COLO829 (cell line): ENCODE results near the gene PCCA.
"Not testable (repeated sequence)": the region's sequence is repeated elsewhere in the genome, so short reads cannot be mapped to it uniquely, and the experiment has no call there.

Experiments used
- DNase-seq: peaks from one replicate; pipeline ENCODE4 v3.0.0; 2012; ENCODE audit warnings: low spot score

Gene PCCA

GRCh38 chr13:100240109-100240779, 151.4 kb downstream of the PCCA start:
- DNase-seq, result no peak

- DNase-seq, result no peak
These were observed 155.5 kb downstream of the PCCA start for GRCh38 chr13:100244431-100244830.

DNA sequence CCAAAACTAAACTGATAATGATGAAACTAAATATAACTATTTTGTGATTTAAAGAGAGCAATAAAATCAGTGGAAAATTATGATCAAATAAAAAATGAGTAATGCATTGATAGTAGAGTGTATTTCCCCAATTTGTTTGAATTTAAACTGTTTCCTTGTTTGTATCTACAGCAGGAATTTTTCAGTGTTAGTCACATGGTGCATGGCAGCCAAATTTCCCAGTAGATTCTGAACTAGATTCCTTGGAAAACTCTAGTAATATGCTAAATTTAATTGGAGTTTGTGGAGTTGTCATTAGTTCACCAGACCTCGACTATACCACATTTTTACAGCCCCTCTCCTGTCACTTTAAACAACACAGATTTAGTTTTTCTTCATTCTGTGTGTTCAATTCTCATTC, 156.2 kb downstream of the PCCA start:
- no peak for DNase-seq

- DNase-seq, result no peak
These were observed 159.0 kb downstream of the PCCA start for GRCh38 chr13:100247937-100248336.

DNA sequence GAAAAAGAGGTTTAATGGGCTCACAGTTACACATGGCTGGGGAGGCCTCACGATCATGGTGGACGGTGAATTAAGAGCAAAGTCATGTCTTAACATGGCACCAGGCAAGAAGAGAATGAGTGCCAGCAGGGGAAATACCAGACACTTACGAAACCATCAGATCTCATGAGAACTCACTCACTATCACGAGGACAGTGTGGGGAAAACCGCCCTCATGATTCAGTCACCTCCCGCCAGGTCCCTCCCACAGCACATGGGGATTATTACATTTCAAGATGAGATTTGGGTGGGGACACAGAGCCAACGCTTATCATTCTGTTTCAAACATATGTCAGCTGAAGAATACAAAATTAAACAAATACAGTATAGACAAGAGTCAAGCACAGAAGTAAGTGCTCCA, 165.1 kb downstream of the PCCA start:
- no peak for DNase-seq

- no peak for DNase-seq
These were observed 173.5 kb downstream of the PCCA start for GRCh38 chr13:100262404-100262803.

DNA sequence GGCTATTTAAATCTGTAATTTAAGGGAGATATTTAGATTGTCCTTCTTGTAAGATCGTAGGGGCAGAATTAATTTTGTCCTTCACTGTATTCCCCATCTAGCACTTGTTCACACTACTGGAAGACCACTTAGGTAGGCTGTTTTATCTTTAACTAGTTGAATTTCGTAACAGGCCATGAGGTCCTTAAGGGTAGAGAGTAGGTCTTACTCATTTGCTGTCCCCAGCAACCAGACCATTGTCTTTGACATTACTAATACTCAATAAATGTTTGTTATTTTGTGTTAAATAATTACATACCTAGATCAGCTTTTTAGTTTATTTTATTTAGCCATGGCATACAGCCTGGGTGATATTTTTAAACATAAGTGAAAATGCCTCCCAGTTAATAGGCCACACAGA, 177.1 kb downstream of the PCCA start:
- no peak for DNase-seq

DNA sequence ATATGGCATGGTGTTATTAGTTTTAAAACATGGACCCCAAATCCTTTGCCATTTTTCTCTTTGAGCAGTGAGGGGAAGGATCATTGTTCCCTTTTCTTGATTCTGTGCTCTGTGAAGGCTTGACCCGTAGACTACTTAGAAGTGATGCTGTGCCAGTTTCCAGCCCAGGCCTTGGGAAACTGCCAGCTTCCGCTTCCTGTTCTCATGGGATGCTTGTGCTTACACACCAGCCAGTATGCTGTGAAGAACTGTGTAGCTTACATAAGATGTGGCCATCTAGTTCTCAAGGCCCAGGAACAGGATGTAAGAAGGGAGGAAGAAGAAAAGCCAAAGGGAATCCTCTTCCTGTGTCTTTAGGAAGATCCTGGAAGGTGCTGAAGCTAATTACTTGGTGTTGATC, 180.9 kb downstream of the PCCA start:
- no peak for DNase-seq

- DNase-seq, result no peak
These were observed 184.2 kb downstream of the PCCA start for GRCh38 chr13:100273138-100273537.

DNA sequence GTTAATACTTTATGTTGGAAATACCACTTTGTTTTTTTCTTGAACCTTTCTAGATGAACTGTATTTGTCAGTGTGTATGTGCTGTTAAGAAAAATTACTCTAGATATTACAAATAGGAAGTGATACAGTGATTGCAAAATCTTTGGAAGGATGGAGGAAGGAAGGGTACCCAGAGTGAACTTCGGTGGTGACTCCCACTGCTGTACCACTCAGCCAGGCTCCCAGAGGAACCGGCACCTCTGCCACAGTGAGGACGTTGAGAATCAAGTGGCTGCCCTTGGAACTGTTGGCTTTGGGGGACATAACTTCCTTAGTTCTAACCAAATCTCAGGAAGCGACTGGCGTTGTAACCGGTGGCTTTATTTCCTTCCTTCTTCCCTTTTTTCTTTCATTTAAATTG, 184.7 kb downstream of the PCCA start:
- DNase-seq, result no peak

- DNase-seq, result no peak
These were observed 186.1 kb downstream of the PCCA start for GRCh38 chr13:100274942-100275506.

- no peak for DNase-seq
These were observed 186.9 kb downstream of the PCCA start for GRCh38 chr13:100275746-100276145.

GRCh38 chr13:100280681-100281080, 191.8 kb downstream of the PCCA start:
- no peak for DNase-seq

DNA sequence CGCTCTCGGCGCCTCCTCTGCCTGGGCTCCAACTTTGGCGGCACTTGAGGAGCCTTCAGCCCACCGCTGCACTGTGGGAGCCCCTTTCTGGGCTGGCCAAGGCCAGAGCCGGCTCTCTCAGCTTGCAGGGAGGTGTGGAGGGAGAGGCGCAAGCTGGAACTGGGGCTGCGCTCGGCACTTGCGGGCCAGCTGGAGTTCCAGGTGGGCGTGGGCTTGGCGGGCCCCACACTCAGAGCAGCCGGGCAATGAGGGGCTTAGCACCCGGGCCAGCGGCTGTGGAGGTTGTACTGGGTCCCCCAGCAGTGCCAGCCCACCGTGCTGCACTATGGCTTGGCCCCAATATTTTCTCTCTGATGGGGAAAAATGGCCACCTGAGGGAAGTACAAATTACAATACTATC, 193.4 kb downstream of the PCCA start:
- DNase-seq, result not testable (repeated sequence)

- DNase-seq, result no peak
These were observed 201.4 kb downstream of the PCCA start for GRCh38 chr13:100290165-100290801.

DNA sequence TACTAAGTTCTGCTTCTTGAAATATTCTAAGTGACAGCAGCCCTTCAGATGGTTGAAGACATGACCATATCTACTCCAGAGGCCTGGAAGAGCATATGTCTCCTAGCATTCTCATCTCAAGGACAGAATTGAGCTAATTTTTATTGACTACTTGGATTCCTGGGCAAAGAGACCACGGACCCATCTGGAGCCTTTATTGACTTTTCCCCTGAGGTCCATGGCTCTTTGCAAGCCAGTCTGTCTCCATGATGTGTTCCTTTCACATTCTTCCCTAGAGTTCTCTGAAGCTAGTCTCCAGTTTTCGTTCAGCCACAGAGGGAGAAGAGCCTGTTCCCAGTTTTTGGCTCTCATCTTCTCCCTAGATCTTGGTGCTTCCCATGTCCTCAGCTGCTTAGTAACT, 202.7 kb downstream of the PCCA start:
- no peak for DNase-seq

DNA sequence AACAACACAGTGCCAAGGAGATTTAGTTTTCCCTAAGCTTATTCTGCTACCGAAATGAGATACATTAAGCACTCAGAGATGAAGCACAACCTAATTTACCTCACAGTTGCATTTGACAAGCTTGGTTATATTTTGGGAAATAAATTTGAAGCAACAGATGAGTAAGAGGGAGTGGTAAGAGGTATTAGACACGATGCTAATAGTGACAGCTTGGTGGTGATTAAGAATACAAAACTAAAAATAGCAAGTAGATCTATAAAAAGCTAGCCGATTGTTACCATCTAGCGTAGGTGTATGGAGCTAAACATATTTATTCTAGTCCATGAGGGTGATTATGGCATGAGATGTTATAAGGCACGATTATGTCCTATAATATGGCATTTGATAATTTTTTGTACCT, 208.5 kb downstream of the PCCA start:
- DNase-seq, result no peak

DNA sequence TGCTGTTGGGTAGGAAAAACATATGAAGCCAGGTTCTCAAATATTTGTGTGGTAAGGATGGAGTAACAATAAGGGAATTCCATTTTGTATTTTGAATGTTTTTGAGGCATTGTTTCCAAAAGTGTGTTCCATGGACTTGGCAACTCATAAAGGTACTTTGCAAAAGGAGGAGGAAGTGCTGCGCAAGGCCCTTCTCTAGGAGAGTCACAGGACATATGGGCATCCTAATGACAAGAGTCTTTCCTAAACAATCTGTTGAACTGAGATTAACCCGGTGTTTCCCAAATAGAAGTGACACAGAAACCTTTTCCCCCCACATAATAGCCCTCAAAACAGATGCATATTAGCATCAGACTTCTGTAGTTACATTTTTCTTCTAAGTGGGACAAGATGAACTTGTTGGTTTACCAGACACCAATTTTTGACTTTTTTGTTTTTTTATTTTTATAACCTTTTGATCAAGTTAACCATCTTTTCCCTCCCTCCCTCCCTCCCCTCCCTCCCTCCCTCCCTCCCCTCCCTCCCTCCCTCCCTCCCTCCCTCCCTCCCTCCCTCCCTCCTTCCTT, 209.3 kb downstream of the PCCA start:
- no peak for DNase-seq

DNA sequence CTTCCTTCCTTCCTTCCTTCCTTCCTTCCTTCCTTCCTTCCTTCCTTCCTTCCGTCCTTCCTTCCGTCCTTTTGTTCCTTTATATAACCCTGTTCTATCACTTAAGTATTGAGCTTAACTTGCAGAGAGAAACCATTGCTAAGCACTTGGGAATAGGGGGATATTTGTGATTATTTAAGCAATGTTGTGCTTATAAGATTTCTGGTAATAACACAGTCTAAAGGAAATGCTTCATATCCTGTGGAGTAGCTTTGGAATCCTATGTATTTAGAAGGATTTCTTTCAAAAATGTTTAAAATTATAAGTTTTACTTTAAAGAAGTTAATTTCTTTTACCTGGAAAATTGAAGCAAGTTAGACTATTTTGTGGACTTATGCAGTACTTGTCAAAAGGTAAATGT, 209.8 kb downstream of the PCCA start:
- DNase-seq, result no peak

- no peak for DNase-seq
These were observed 211.3 kb downstream of the PCCA start for GRCh38 chr13:100300243-100300642.

- DNase-seq, result no peak
These were observed 211.8 kb downstream of the PCCA start for GRCh38 chr13:100300708-100301107.

GRCh38 chr13:100301418-100301817, 212.5 kb downstream of the PCCA start:
- no peak for DNase-seq

DNA sequence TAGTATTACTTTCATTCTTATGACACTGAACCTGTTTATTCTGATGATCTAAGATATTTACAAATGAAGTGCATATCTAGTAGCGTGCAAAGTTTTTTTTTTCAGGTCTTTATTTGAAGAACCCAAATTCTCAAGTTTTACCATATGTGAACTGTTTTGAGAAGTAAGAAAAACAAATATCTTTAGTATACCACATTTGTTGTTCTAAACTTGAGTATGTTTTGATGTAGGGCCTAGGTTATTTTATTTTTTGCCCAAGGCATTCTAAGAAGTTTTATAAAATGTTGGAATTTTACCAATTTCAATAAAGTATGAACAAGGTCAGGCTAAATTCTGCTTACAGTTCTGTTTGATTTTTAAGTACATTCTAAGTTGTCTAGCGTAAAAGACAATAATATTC, 213.5 kb downstream of the PCCA start:
- DNase-seq, result no peak
